ENCODE data around the gene SPATA33.

DNA sequence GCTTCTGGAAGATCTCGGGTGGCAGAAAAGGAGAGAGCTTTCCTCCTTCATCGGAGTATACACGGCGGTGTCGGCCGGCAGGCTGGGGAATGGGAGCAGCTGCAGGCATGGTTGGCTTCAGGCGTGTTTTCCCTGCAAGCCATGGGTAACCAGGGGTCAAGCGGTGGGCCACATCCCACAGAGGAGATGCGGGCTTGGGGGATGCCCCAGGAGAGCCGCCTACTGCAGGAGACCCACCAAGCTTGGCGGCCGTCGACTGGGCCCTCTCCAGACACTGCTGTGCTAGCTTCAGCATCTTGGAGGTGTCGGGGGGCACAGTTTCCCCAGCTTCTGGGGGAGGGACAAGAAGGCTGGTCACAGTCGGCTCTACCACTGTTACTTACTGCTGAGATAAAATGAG lies 58.9 kb downstream of the SPATA33 start:
- TF ChIP-seq, protein P1, sequence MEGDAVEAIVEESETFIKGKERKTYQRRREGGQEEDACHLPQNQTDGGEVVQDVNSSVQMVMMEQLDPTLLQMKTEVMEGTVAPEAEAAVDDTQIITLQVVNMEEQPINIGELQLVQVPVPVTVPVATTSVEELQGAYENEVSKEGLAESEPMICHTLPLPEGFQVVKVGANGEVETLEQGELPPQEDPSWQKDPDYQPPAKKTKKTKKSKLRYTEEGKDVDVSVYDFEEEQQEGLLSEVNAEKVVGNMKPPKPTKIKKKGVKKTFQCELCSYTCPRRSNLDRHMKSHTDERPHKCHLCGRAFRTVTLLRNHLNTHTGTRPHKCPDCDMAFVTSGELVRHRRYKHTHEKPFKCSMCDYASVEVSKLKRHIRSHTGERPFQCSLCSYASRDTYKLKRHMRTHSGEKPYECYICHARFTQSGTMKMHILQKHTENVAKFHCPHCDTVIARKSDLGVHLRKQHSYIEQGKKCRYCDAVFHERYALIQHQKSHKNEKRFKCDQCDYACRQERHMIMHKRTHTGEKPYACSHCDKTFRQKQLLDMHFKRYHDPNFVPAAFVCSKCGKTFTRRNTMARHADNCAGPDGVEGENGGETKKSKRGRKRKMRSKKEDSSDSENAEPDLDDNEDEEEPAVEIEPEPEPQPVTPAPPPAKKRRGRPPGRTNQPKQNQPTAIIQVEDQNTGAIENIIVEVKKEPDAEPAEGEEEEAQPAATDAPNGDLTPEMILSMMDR (IDR thresholded peaks at IDR 0.05), result no peak
- TF ChIP-seq ZFX (IDR thresholded peaks at IDR 0.05; ENCODE audit: borderline replicate concordance), result no peak

All from 22Rv1 (cell line).